Esophagus muscularis mucosa (tissue), 4 donors: ENCODE results near the gene CAPZB. TPM values are rescaled to one million over a fixed set of nuclear protein-coding genes. Genes with fewer than 3 reads are reported as not detected.
A peak's percentile ranks its signal among the peaks of the same experiment; 100 is the strongest.

Experiments
- DNase-seq: peaks from one replicate; pipeline ENCODE4 v3.0.0-alpha.2; 2017; ENCODE audit errors: extremely low spot score
- H3K27ac ChIP-seq, 4 donors: fragments of 200-600 bp; sonication (generic); replicated peaks in 1 of 4; 1 replicate in 3 of 4; 2 replicates in 1 of 4; pipeline ENCODE4 v1.5.1; 2016 to 2019; ENCODE audit warnings: mild to moderate bottlenecking in 1 of 4
- H3K27me3 ChIP-seq, 4 donors: fragments of 200-600 bp; sonication (generic); one replicate each; pipeline versions ENCODE4 v1.5.1 to v1.6.0; 2016 to 2019
- H3K36me3 ChIP-seq, 4 donors: fragments of 200-600 bp; sonication (generic); one replicate each; pipeline ENCODE4 v1.5.1; 2016 to 2019
- H3K4me1 ChIP-seq, 4 donors: fragments of 200-600 bp; sonication (generic); one replicate each; pipeline ENCODE4 v1.5.1; 2016 to 2019
- H3K4me3 ChIP-seq, 4 donors: fragments of 200-600 bp; sonication (generic); 1 replicate in 2 of 4; 2 replicates in 2 of 4; pipeline ENCODE4 v1.5.1; 2016 to 2019; ENCODE audit warnings: mild to moderate bottlenecking in 4 of 4, moderate library complexity in 1 of 4
- H3K9me3 ChIP-seq, 4 donors: fragments of 200-600 bp; sonication (generic); 1 replicate in 3 of 4; 2 replicates in 1 of 4; pipeline ENCODE4 v1.5.1; 2016 to 2019
- EP300 ChIP-seq: sonication (generic); formaldehyde crosslinking; IDR thresholded peaks from one replicate; pipeline ENCODE4 v1.6.1; 2017; ENCODE audit warnings: antibody characterized with exemption
- POLR2A ChIP-seq: fragments of 450-650 bp; IDR thresholded peaks from one replicate; pipeline ENCODE4 v1.6.1; 2017; ENCODE audit warnings: antibody characterized with exemption, moderate library complexity, mild to moderate bottlenecking, low read depth
- POLR2AphosphoS5 ChIP-seq, 2 donors: sonication (generic); formaldehyde crosslinking; IDR thresholded peaks; one replicate each; pipeline ENCODE4 v1.6.1; 2017; ENCODE audit warnings: antibody characterized with exemption in 2 of 2
- WGBS: methylation state at CpG from one replicate; pipeline ENCODE4 v1.1.5; 2018; 5-methylcytosine and 5-hydroxymethylcytosine counted together
- intact Hi-C: fragments of 100-400 bp; cut with DNase I; formaldehyde crosslinking; loops from one replicate; pipeline ENCODE4 v1.15.1; 2023
- total RNA-seq, 4 donors: library from RNA; depleted of rRNA; stranded (reverse); fragments of >200 nt; gene quantifications; one replicate each; pipeline versions ENCODE4 v1.1.0 to v1.2.1, GENCODE V29; 2016
- TF ChIP-seq, protein P1 (sequence below), 3 experiments: fragments of 200-600 bp in 2 of 3; fragments of 450-650 bp in 1 of 3; sonication (generic) in 2 of 3; IDR thresholded peaks; one replicate each; pipeline ENCODE4 v1.5.1; 2017 to 2019; ENCODE audit warnings: antibody characterized with exemption in 3 of 3, mild to moderate bottlenecking in 2 of 3, moderate library complexity in 1 of 3

The CAPZB gene
- total RNA-seq, 4 donors from 2014 or later, result 186 to 261 (median 203) TPM

DNA sequence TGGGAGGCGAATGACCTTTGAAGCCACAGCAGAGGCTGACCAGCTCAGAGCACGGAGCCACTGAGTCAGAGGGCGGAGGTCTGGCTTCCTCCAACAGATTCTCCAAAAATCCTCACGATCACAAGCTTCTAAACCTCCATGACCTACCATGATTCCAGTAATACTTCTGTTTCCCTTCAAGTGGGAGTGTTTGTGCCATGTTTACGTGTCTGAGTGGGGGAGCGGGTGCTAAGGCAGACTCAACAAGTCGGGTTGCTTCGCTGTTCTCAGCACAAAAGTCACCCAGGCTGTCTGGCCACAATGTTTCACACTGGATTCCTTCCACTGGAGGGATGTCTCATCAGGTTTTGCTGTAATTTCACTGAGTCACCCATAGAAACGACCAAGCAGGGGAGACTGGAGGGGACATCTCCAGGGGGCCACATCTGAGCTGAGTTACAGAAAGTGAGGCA lies 87.0 kb downstream of the CAPZB start:
- Histone ChIP-seq H3K4me3 (no peak overlapping the region), H3K27me3 (no peaks in the 10 kb centered on the region), H3K4me1 (peaks cover 58 to 92% (median 91%) of the 10 kb centered on the region in 4 donors), H3K36me3 (peaks cover 0 to 7% (median 5%) of the 10 kb centered on the region in 4 donors), H3K27ac (peak overlapping the region; percentile 88 to 97 (median 92)), H3K9me3 (no peaks in the 10 kb centered on the region)
- DNase-seq, result no peak
- 62% methylated on average over 8 of the region's 9 CpGs for WGBS
- TF ChIP-seq, protein P1, sequence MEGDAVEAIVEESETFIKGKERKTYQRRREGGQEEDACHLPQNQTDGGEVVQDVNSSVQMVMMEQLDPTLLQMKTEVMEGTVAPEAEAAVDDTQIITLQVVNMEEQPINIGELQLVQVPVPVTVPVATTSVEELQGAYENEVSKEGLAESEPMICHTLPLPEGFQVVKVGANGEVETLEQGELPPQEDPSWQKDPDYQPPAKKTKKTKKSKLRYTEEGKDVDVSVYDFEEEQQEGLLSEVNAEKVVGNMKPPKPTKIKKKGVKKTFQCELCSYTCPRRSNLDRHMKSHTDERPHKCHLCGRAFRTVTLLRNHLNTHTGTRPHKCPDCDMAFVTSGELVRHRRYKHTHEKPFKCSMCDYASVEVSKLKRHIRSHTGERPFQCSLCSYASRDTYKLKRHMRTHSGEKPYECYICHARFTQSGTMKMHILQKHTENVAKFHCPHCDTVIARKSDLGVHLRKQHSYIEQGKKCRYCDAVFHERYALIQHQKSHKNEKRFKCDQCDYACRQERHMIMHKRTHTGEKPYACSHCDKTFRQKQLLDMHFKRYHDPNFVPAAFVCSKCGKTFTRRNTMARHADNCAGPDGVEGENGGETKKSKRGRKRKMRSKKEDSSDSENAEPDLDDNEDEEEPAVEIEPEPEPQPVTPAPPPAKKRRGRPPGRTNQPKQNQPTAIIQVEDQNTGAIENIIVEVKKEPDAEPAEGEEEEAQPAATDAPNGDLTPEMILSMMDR (IDR thresholded peaks at IDR 0.05), result peak; percentile 41 to 60 (median 47)
- TF ChIP-seq POLR2AphosphoS5 (IDR thresholded peaks at IDR 0.05) (peak; percentile 46 to 53), POLR2A (no peak)
- intact Hi-C loops, result no loop called here

DNA sequence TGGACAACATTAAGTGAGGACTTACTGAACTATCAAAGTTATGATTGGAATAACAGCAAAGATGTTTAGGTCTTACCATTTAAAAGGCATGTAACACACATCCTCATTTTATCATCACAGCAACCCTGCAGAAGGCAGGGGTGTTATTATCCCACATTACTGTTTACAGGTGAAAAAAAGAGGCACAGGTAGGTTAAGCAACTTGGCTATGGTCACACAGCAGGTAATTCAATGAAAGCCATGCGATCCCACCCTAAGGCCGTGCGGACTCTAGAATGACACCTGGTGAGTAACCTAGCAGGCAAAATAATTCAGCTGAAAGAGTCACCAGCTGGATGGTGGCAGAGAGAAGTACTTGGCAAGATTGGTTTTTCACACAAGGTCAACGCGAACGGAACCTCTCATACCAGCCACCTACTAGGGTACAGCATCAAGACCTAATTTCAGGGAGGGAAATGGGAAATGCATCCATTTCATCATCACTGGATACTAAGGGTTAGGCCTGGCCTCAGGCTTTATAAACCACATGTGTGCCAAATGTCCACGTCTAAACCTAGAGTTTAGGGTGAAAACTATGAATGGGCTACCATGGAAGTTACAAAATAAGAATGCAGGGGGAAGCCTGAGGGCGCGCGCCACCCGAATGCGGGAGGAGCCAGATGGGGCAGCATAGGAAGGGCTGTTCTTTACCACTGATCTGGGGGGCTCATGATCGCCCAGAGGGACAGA lies 88.0 kb downstream of the CAPZB start:
- Histone ChIP-seq H3K36me3 (peaks cover 0 to 7% (median 5%) of the 10 kb centered on the region in 4 donors), H3K9me3 (no peaks in the 10 kb centered on the region), H3K27ac (peak overlapping the region; percentile 88 to 97 (median 92)), H3K27me3 (no peaks in the 10 kb centered on the region), H3K4me1 (peaks cover 52 to 92% (median 91%) of the 10 kb centered on the region in 4 donors), H3K4me3 (no peak overlapping the region)
- TF ChIP-seq POLR2AphosphoS5 (IDR thresholded peaks at IDR 0.05), result no peak
- TF ChIP-seq, protein P1 (IDR thresholded peaks at IDR 0.05), result no peak
- TF ChIP-seq EP300, result no peak
- TF ChIP-seq POLR2A, result no peak
- 90% methylated on average over 13 of the region's 13 CpGs for WGBS
- intact Hi-C loops, result no loop called here
- DNase-seq, result no peak

- WGBS, result 94% methylated on average over 6 of the region's 13 CpGs
- H3K27ac ChIP-seq, result peak overlapping the region; percentile 46 to 97 (median 68)
- no peak overlapping the region for H3K4me3 ChIP-seq
- H3K27me3 ChIP-seq, result no peaks in the 10 kb centered on the region
- TF ChIP-seq EP300, result no peak
- no peak for TF ChIP-seq POLR2A
- TF ChIP-seq, protein P1 (IDR thresholded peaks at IDR 0.05), result no peak
- no peak for TF ChIP-seq POLR2AphosphoS5 (IDR thresholded peaks at IDR 0.05)
- intact Hi-C loops, result no loop called here
- DNase-seq, result no peak
- no peaks in the 10 kb centered on the region for H3K9me3 ChIP-seq
- H3K4me1 ChIP-seq, result peaks cover 52 to 92% (median 91%) of the 10 kb centered on the region in 4 donors
- peaks cover 0 to 7% (median 5%) of the 10 kb centered on the region in 4 donors for H3K36me3 ChIP-seq
These were observed 89.1 kb downstream of the CAPZB start for GRCh38 chr1:19396280-19396679.

DNA sequence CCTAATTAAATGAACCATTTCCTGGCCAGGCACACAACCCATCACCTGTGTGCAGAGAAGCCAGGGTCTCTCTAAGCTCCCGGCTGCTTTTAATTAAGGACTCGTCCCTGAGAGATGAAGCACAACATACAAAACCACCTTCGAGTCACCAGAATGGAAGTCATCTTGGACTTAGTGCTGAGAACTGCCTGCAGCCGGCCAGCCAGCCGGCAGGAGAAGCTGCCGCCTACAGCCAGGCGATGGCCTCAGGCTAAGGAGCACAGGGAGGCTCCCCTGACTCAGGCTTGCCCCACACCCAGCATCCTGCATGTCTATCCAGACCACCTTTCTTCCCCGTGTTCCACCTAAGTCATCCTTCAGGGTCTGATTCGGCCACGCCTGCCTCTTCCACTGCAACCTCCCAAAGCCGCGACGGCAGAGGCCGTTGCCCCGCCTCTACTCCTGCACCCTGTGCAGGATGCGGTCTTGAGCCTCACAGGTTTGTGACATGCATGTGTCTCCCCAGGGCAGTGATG lies 89.6 kb downstream of the CAPZB start:
- Histone ChIP-seq H3K27ac (peak overlapping the region; percentile 46 to 97 (median 68)), H3K27me3 (no peaks in the 10 kb centered on the region), H3K9me3 (no peaks in the 10 kb centered on the region), H3K4me3 (no peak overlapping the region), H3K4me1 (peaks cover 52 to 92% (median 91%) of the 10 kb centered on the region in 4 donors), H3K36me3 (peaks cover 0 to 7% (median 5%) of the 10 kb centered on the region in 4 donors)
- TF ChIP-seq, protein P1 (IDR thresholded peaks at IDR 0.05), result peak in 1 of 3 experiments; percentile 8
- no peak for TF ChIP-seq POLR2AphosphoS5 (IDR thresholded peaks at IDR 0.05)
- WGBS, result 78% methylated on average over 12 of the region's 16 CpGs
- no peak for DNase-seq
- intact Hi-C loops, result no loop called here
